ENCODE results near the gene PROX1.

Gene PROX1, protein sequence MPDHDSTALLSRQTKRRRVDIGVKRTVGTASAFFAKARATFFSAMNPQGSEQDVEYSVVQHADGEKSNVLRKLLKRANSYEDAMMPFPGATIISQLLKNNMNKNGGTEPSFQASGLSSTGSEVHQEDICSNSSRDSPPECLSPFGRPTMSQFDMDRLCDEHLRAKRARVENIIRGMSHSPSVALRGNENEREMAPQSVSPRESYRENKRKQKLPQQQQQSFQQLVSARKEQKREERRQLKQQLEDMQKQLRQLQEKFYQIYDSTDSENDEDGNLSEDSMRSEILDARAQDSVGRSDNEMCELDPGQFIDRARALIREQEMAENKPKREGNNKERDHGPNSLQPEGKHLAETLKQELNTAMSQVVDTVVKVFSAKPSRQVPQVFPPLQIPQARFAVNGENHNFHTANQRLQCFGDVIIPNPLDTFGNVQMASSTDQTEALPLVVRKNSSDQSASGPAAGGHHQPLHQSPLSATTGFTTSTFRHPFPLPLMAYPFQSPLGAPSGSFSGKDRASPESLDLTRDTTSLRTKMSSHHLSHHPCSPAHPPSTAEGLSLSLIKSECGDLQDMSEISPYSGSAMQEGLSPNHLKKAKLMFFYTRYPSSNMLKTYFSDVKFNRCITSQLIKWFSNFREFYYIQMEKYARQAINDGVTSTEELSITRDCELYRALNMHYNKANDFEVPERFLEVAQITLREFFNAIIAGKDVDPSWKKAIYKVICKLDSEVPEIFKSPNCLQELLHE

GRCh38 chr1:213987927-213988506, at the start of gene PROX1:
PROX1 (plus strand) TSS chr1:213987973; CDS start chr1:213996536, 8,563 bp downstream.
- peak within 1 kb of the TSS; percentile 65 to 76 for H3K27ac ChIP-seq
- peak in 1 of 2 donors; percentile 87 for DNase-seq

GRCh38 chr1:213938776-213939175, 49.0 kb upstream of the PROX1 start:
- peaks cover 0 to 4% of the 10 kb centered on the region in 2 donors for H3K27me3 ChIP-seq
- no peaks in the 10 kb centered on the region for H3K36me3 ChIP-seq

More at GRCh38 chr1:213987927-213988506, at the start of gene PROX1:
- Histone ChIP-seq H3K36me3 (no peaks in the 10 kb centered on the region), H3K9me3 (no peaks in the 10 kb centered on the region), H3K4me1 (peaks cover 0 to 51% (median 35%) of the 10 kb centered on the region in 4 donors), H3K27me3 (peaks cover 5 to 49% of the 10 kb centered on the region in 2 donors), H3K4me3 (peak within 1 kb of the TSS; percentile 56 to 77)
- TF ChIP-seq, protein P1, sequence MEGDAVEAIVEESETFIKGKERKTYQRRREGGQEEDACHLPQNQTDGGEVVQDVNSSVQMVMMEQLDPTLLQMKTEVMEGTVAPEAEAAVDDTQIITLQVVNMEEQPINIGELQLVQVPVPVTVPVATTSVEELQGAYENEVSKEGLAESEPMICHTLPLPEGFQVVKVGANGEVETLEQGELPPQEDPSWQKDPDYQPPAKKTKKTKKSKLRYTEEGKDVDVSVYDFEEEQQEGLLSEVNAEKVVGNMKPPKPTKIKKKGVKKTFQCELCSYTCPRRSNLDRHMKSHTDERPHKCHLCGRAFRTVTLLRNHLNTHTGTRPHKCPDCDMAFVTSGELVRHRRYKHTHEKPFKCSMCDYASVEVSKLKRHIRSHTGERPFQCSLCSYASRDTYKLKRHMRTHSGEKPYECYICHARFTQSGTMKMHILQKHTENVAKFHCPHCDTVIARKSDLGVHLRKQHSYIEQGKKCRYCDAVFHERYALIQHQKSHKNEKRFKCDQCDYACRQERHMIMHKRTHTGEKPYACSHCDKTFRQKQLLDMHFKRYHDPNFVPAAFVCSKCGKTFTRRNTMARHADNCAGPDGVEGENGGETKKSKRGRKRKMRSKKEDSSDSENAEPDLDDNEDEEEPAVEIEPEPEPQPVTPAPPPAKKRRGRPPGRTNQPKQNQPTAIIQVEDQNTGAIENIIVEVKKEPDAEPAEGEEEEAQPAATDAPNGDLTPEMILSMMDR (IDR thresholded peaks at IDR 0.05): no peak
- intact Hi-C loops (cut with DNase I; ENCODE audit: low total_unique reads): no loop called here

GRCh38 chr1:213939888-213940287, 47.9 kb upstream of the PROX1 start:
- TF ChIP-seq, protein P1 (IDR thresholded peaks at IDR 0.05): no peak
- Histone ChIP-seq H3K27me3 (peaks cover 0 to under 1% of the 10 kb centered on the region in 2 donors), H3K9me3 (no peaks in the 10 kb centered on the region), H3K4me3 (no peak overlapping the region), H3K27ac (no peak overlapping the region), H3K4me1 (no peaks in the 10 kb centered on the region), H3K36me3 (no peaks in the 10 kb centered on the region)
- intact Hi-C loops (cut with DNase I; ENCODE audit: low total_unique reads): loop anchor here (5.0 kb wide), 1 partner anchor 1997 kb away; no protein-coding TSS in a partner anchor
- DNase-seq: no peak

More at GRCh38 chr1:213938776-213939175, 49.0 kb upstream of the PROX1 start:
- DNase-seq: no peak
- H3K4me3 ChIP-seq: no peak overlapping the region
- intact Hi-C loops (cut with DNase I; ENCODE audit: low total_unique reads): loop anchor here (5.0 kb wide), 1 partner anchor 1999 kb away; no protein-coding TSS in a partner anchor
- no peaks in the 10 kb centered on the region for H3K4me1 ChIP-seq
- TF ChIP-seq, protein P1 (IDR thresholded peaks at IDR 0.05): no peak
- no peak overlapping the region for H3K27ac ChIP-seq
- H3K9me3 ChIP-seq: no peaks in the 10 kb centered on the region

DNA sequence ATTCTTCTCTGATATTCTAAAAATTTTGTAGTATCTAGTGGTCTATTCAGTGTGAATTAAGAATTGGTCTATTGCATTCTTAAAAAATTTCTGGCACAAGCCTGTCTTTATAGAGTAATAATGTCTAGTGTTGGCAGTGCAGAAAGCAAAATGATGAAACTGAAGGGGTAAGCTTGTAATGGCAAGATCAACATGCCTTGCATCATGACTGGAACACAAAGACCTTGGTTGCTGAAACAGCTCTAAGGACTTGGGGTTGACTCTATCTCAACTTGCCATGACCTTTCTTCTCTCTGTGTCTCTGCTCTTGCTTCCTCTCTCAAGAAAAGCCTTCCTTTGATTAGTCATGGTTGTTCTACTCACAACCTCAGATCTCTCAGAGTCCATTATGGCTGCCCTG, 46.8 kb upstream of the PROX1 start:
- intact Hi-C loops (cut with DNase I; ENCODE audit: low total_unique reads): no loop called here
- Histone ChIP-seq H3K36me3 (no peaks in the 10 kb centered on the region), H3K4me1 (no peaks in the 10 kb centered on the region), H3K27ac (no peak overlapping the region), H3K4me3 (no peak overlapping the region), H3K27me3 (no peaks in the 10 kb centered on the region), H3K9me3 (no peaks in the 10 kb centered on the region)
- TF ChIP-seq, protein P1 (IDR thresholded peaks at IDR 0.05): no peak
- DNase-seq: no peak

- no peaks in the 10 kb centered on the region for H3K4me1 ChIP-seq
- H3K4me3 ChIP-seq: no peak overlapping the region
- TF ChIP-seq, protein P1 (IDR thresholded peaks at IDR 0.05): no peak
- DNase-seq: no peak
- H3K36me3 ChIP-seq: no peaks in the 10 kb centered on the region
- H3K27me3 ChIP-seq: no peaks in the 10 kb centered on the region
- no peaks in the 10 kb centered on the region for H3K9me3 ChIP-seq
- intact Hi-C loops (cut with DNase I; ENCODE audit: low total_unique reads): no loop called here
- no peak overlapping the region for H3K27ac ChIP-seq
Measured at GRCh38 chr1:213942061-213942460, 45.7 kb upstream of the PROX1 start.
